GM12872 (cell line): ENCODE results near the gene FHOD3.

ENCODE experiments used
- TF ChIP-seq, protein P1 (sequence below): IDR thresholded peaks from 3 replicates; pipeline ENCODE4 v1.5.1; 2011; ENCODE audit warnings: low read depth, mild to moderate bottlenecking, low read length, moderate library complexity; ENCODE audit not compliant: insufficient read depth

The FHOD3 gene

DNA sequence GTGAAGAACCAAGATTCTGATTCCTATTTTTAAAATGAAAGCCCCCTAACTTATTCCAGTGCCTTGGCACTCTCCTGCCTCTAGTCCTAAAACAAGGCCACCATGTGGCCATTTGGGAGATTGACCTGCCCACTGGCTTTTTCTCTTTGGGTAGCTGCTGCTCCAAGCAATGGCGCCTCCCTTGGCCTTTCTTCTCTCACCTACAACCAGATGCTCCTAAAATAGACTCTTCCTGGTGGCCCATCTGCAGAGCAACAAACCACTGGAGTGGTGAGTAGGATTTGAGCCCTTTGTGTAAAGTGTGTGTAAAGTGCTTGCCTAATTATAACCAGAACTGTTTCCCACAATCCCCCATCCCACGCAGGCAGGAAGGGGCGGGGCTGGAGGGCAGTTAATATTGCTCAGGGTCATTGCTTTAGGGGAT is 114.2 kb downstream of the FHOD3 start:
- TF ChIP-seq, protein P1, sequence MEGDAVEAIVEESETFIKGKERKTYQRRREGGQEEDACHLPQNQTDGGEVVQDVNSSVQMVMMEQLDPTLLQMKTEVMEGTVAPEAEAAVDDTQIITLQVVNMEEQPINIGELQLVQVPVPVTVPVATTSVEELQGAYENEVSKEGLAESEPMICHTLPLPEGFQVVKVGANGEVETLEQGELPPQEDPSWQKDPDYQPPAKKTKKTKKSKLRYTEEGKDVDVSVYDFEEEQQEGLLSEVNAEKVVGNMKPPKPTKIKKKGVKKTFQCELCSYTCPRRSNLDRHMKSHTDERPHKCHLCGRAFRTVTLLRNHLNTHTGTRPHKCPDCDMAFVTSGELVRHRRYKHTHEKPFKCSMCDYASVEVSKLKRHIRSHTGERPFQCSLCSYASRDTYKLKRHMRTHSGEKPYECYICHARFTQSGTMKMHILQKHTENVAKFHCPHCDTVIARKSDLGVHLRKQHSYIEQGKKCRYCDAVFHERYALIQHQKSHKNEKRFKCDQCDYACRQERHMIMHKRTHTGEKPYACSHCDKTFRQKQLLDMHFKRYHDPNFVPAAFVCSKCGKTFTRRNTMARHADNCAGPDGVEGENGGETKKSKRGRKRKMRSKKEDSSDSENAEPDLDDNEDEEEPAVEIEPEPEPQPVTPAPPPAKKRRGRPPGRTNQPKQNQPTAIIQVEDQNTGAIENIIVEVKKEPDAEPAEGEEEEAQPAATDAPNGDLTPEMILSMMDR = peak; percentile 54

DNA sequence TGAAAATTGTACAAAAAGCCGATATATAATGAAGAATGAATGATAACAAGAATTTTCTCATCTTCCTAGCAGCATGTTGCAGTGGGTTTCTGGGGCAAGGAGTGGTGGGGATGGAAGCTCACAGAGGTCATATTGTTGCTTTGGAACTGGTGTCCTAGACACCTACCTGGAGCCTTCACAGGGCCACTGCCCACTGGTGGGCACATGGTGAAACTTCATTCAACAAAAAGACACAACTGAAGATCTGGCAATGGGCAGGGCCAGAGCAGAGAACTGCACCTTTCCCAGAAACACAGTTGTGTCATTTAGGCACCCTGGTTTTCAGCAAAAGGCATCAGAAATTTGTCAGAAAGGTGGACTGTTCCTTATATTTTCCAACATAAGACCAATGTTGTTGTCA is 115.3 kb downstream of the FHOD3 start:
- TF ChIP-seq, protein P1 = peak; percentile 60

DNA sequence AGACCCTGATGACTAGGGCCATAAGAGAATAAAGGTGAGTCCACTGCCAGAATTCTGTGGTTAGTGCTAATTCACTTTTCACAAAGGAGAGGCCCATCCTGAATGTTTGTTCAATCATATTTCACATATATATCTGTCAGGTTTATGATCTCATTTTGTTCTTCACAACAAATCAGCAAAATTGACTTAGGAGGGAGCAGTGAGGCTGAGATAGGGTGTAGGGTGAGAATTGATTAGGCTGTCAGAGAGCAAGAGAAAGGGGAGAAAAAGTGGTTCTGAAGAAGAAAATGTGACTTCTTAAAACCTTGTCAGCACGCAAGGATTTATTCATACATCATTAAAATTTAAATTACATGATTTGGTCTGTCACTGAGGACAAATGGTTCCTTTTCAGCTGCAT is 117.7 kb downstream of the FHOD3 start:
- TF ChIP-seq, protein P1 = no peak

DNA sequence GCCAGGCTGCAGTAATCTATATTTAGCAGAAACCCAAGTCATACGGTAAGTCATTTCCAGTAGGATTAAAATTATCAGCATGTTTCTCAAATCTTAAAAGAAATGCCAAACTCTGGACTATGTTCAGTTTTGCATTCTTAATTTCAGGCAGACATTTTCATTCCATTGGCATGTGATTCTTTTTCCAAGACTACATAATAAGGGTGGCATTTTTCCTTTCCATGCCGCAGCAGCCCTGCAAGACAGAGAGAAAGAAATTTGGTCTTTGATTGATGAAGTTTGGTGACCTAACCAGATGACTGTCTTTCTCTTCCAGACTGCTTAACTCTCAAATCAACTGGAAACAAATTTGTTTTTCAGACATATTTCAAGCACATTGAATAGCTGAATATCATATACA is 118.1 kb downstream of the FHOD3 start:
- TF ChIP-seq, protein P1 = no peak

DNA sequence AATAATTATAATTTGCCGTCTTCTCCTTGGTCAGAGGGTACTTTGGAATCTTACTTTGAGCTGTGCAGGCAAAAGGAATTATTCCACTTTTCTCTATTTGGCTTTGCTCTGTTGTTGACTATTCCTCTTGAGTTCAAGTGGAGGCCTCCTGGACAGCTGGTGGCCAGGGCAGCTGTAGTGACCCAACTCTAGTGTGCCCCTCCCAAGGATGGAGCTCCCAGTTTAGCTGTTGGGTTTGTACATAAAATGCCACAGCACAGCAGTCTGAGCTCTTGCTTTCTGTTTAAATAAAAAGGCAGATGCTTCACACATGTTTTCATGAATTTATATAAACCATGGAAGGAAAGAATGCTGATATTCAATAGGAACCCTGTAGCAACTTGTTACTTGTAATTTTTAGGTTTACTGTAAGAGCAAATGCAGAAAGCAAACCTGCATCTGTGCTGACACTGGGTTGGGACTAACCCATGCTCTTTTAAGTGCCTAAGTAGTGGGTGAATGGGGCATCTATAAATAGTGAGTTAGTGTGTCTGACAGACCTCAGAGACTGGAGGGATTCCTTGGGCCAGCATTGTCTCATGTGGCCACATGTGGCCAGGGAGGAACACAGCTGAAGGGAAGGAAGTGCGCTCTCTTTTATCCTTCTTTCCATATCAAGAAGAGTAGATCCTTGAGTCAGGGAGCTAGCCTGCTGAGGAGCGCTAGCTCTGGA is 121.8 kb downstream of the FHOD3 start:
- TF ChIP-seq, protein P1 = no peak

DNA sequence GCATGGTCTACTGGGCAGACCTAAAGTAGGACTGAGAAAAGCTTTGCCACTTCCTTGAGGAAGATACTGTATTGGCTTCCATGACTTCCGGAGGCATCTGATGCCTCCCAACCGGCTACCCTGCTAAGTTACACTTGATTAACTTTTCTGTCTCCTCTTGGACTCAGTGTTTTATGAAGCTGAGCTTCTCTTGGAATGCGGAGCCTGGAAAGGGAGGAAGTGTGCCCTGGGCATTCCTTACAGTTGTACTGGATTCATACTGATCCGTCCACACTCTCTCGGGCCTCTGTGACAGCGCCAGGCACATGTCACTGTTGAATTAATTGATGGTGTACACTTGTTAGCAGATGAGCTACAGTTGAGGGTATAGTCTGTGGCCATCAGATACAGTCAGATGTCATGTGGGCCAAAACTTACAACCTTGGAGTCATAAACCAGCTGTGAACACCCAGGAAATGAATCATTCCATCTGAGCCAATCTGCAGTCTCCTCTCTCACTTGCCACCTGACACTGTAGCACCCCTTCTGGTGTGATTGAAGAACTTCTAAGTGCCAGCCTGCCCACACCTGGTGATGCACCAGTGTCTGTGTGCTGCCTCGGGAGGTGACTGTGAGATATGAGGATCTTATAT is 122.5 kb downstream of the FHOD3 start:
- TF ChIP-seq, protein P1 = peak; percentile 46; the same call in 1 of the 3 replicates

DNA sequence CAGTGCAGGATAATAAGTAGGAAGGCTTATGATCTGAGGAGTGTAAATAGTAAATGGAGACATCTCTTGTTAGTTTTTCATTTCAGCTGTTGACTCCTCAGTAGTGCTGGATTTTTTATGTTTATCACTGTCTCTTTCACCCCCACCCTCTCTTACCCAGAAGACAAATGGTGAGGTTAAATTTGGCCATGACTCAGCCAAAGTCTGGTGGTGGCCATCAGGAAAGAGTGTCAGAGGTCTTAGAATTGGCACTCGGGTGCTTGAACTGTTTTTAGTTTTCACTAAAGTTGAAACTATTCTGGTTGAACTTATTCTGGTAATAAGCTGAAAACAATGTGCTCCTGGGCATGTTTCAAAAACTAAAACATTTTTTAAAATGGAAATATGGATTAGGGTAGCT is 123.3 kb downstream of the FHOD3 start:
- TF ChIP-seq, protein P1 = no peak
